Mesendoderm (in vitro differentiated cells): ENCODE data around the gene GP9.
"Not testable (repeated sequence)": the region's sequence is repeated elsewhere in the genome, so short reads cannot be mapped to it uniquely, and the experiment has no call there.

Experiments
- DNase-seq: peaks from one replicate; pipeline ENCODE4 v3.0.0; 2013
- H2AK5ac ChIP-seq: 2 replicates; pipeline ENCODE4 v1.6.1; 2013; ENCODE audit warnings: low read length, inconsistent platforms
- H2BK120ac ChIP-seq: 2 replicates; pipeline ENCODE4 v1.6.1; 2013; ENCODE audit warnings: low read depth, mild to moderate bottlenecking, low read length, moderate library complexity, mixed read lengths
- H2BK15ac ChIP-seq: replicated peaks from 2 replicates; pipeline ENCODE4 v1.6.1; 2013; ENCODE audit warnings: low read depth, mild to moderate bottlenecking, moderate library complexity
- H2BK5ac ChIP-seq: 2 replicates; pipeline ENCODE4 v1.6.1; 2013; ENCODE audit warnings: low read length, inconsistent platforms
- H3K18ac ChIP-seq: 2 replicates; pipeline ENCODE4 v1.6.1; 2013; ENCODE audit warnings: mild to moderate bottlenecking, low read length, mixed read lengths
- H3K23ac ChIP-seq: one replicate; pipeline ENCODE4 v1.6.1; 2013; ENCODE audit warnings: low read length
- H3K27ac ChIP-seq: 2 replicates; pipeline ENCODE4 v1.5.1; 2013; ENCODE audit warnings: low read depth, mild to moderate bottlenecking, inconsistent platforms, low read length, moderate library complexity
- H3K27me3 ChIP-seq: 2 replicates; pipeline ENCODE4 v1.6.1; 2013; ENCODE audit warnings: low read length, control low read depth, mild to moderate bottlenecking, inconsistent platforms; ENCODE audit not compliant: insufficient read depth, poor library complexity
- H3K36me3 ChIP-seq: 2 replicates; pipeline ENCODE4 v1.6.1; 2013; ENCODE audit warnings: low read length, inconsistent platforms; ENCODE audit not compliant: control insufficient read depth, insufficient read depth
- H3K4ac ChIP-seq: one replicate; pipeline ENCODE4 v1.6.1; 2013; ENCODE audit warnings: low read depth, mild to moderate bottlenecking, low read length, moderate library complexity
- H3K4me1 ChIP-seq: 2 replicates; pipeline ENCODE4 v1.6.1; 2013; ENCODE audit warnings: low read depth, low read length, inconsistent platforms; ENCODE audit not compliant: control insufficient read depth
- H3K4me2 ChIP-seq: 2 replicates; pipeline ENCODE4 v1.6.1; 2013; ENCODE audit warnings: low read length
- H3K4me3 ChIP-seq: 2 replicates; pipeline ENCODE4 v1.5.1; 2013; ENCODE audit warnings: mild to moderate bottlenecking, low read length
- H3K56ac ChIP-seq: one replicate; pipeline ENCODE4 v1.6.1; 2013; ENCODE audit warnings: low read length
- H3K79me1 ChIP-seq: 2 replicates; pipeline ENCODE4 v1.6.1; 2013; ENCODE audit warnings: low read length, inconsistent platforms
- H3K79me2 ChIP-seq: 2 replicates; pipeline ENCODE4 v1.6.1; 2013; ENCODE audit warnings: mild to moderate bottlenecking, low read length; ENCODE audit not compliant: control insufficient read depth, insufficient read depth
- H3K9ac ChIP-seq: 2 replicates; pipeline ENCODE4 v1.6.1; 2013; ENCODE audit warnings: low read length, inconsistent platforms
- H4K5ac ChIP-seq: one replicate; pipeline ENCODE4 v1.6.1; 2013; ENCODE audit warnings: low read length
- H4K8ac ChIP-seq: one replicate; pipeline ENCODE4 v1.6.1; 2013; ENCODE audit warnings: low read depth, mild to moderate bottlenecking, control low read depth, low read length, moderate library complexity
- WGBS: extraction: QIAGEN DNeasy Blood & Tissue Kit; methylation state at CpG from one replicate; pipeline ENCODE4 v1.1.7; 2013; ENCODE audit warnings: low lambda C conversion rate, missing lambda C conversion rate; ENCODE audit not compliant: insufficient coverage; ENCODE audit errors: extremely low coverage; 5-methylcytosine and 5-hydroxymethylcytosine counted together

The GP9 gene

GRCh38 chr3:129067719-129068118 is 7.1 kb downstream of the GP9 start:
- not testable (repeated sequence) for H3K4me1 ChIP-seq, H3K79me2 ChIP-seq, H2BK120ac ChIP-seq, H3K56ac ChIP-seq, H3K4me2 ChIP-seq, H3K27me3 ChIP-seq, H3K4me3 ChIP-seq, H3K9ac ChIP-seq, H3K18ac ChIP-seq, H4K5ac ChIP-seq, H3K36me3 ChIP-seq, H3K27ac ChIP-seq, H2BK15ac ChIP-seq, H2AK5ac ChIP-seq, H3K4ac ChIP-seq, H3K23ac ChIP-seq, H4K8ac ChIP-seq, H3K79me1 ChIP-seq, H2BK5ac ChIP-seq
- no CpG with 5 or more reads among the region's 7 CpGs for WGBS
- DNase-seq: peak; percentile 43

GRCh38 chr3:129068291-129068886 is 7.8 kb downstream of the GP9 start:
- WGBS: no CpG with 5 or more reads among the region's 44 CpGs
- Histone ChIP-seq H3K18ac (no peak overlapping the region), H3K56ac (no peak overlapping the region), H3K36me3 (no peaks in the 10 kb centered on the region), H4K8ac (no peak overlapping the region), H3K79me2 (no peaks in the 10 kb centered on the region), H3K4ac (no peak overlapping the region), H3K4me2 (no peak overlapping the region), H2BK15ac (no peak overlapping the region), H3K27me3 (no peaks in the 10 kb centered on the region), H4K5ac (no peak overlapping the region), H3K27ac (no peak overlapping the region), H3K79me1 (no peaks in the 10 kb centered on the region), H3K4me3 (no peak overlapping the region), H2BK5ac (no peak overlapping the region), H3K9ac (no peak overlapping the region), H2BK120ac (no peak overlapping the region), H3K4me1 (no peaks in the 10 kb centered on the region), H2AK5ac (no peak overlapping the region), H3K23ac (no peak overlapping the region)
- DNase-seq: no peak

GRCh38 chr3:129069313-129070085 is 8.9 kb downstream of the GP9 start:
- H3K4ac ChIP-seq, H3K79me2 ChIP-seq, H3K18ac ChIP-seq, H3K23ac ChIP-seq, H3K4me1 ChIP-seq, H3K27me3 ChIP-seq, H3K79me1 ChIP-seq, H3K27ac ChIP-seq, H2BK5ac ChIP-seq, H4K8ac ChIP-seq, H2AK5ac ChIP-seq, H2BK15ac ChIP-seq, DNase-seq, H3K4me3 ChIP-seq, H3K36me3 ChIP-seq, H3K56ac ChIP-seq, H3K9ac ChIP-seq, H3K4me2 ChIP-seq, H4K5ac ChIP-seq, H2BK120ac ChIP-seq: not testable (repeated sequence)
- no CpG with 5 or more reads among the region's 13 CpGs for WGBS

GRCh38 chr3:129070086-129070885 is 9.7 kb downstream of the GP9 start:
- Histone ChIP-seq H3K4me1 (no peaks in the 10 kb centered on the region), H3K9ac (no peak overlapping the region), H3K23ac (no peak overlapping the region), H3K79me2 (no peaks in the 10 kb centered on the region), H3K18ac (no peak overlapping the region), H2BK120ac (no peak overlapping the region), H3K4me3 (no peak overlapping the region), H3K36me3 (no peaks in the 10 kb centered on the region), H4K5ac (no peak overlapping the region), H3K4me2 (no peak overlapping the region), H2BK15ac (no peak overlapping the region), H3K79me1 (no peaks in the 10 kb centered on the region), H3K4ac (no peak overlapping the region), H4K8ac (no peak overlapping the region), H3K27ac (no peak overlapping the region), H3K56ac (no peak overlapping the region), H2AK5ac (no peak overlapping the region), H3K27me3 (no peaks in the 10 kb centered on the region), H2BK5ac (no peak overlapping the region)
- no CpG with 5 or more reads among the region's 8 CpGs for WGBS
- DNase-seq: no peak

- no peak for DNase-seq
- no peaks in the 10 kb centered on the region for H3K27me3 ChIP-seq
- no CpG with 5 or more reads among the region's 7 CpGs for WGBS
- no peak overlapping the region for H3K4me2 ChIP-seq
- H2BK5ac ChIP-seq: no peak overlapping the region
- H3K18ac ChIP-seq: no peak overlapping the region
- no peak overlapping the region for H2BK15ac ChIP-seq
- H4K5ac ChIP-seq: no peak overlapping the region
- H3K27ac ChIP-seq: no peak overlapping the region
- H3K79me1 ChIP-seq: no peaks in the 10 kb centered on the region
- no peak overlapping the region for H3K4me3 ChIP-seq
- no peak overlapping the region for H3K9ac ChIP-seq
- no peaks in the 10 kb centered on the region for H3K4me1 ChIP-seq
- no peak overlapping the region for H2AK5ac ChIP-seq
- H4K8ac ChIP-seq: no peak overlapping the region
- H3K36me3 ChIP-seq: no peaks in the 10 kb centered on the region
- H2BK120ac ChIP-seq: no peak overlapping the region
- H3K56ac ChIP-seq: no peak overlapping the region
- H3K4ac ChIP-seq: no peak overlapping the region
- H3K23ac ChIP-seq: no peak overlapping the region
- no peaks in the 10 kb centered on the region for H3K79me2 ChIP-seq
These were observed 16.6 kb downstream of the GP9 start for GRCh38 chr3:129077222-129077621.
